Measurements from ENCODE around the gene EXOSC1. TPM values are rescaled to one million over a fixed set of nuclear protein-coding genes. Genes with fewer than 3 reads are reported as not detected.
A peak's percentile ranks its signal among the peaks of the same experiment; 100 is the strongest.
"Not testable (repeated sequence)": the region's sequence is repeated elsewhere in the genome, so short reads cannot be mapped to it uniquely, and the experiment has no call there.

Gene EXOSC1
- total RNA-seq, 4 donors from 2014 or later: 24.9 to 54.5 (median 28.0) TPM

GRCh38 chr10:97407211-97407951 lies 38.4 kb downstream of the EXOSC1 start:
- ATAC-seq: peak; percentile 87
- H3K4me3 ChIP-seq: no peak overlapping the region

GRCh38 chr10:97406483-97406882 lies 39.3 kb downstream of the EXOSC1 start:
- H3K4me1 ChIP-seq: peaks cover 0 to 14% (median 0%) of the 10 kb centered on the region in 3 donors
- not testable (repeated sequence) for H3K27me3 ChIP-seq, H3K4me3 ChIP-seq, ATAC-seq, H3K9me3 ChIP-seq, H3K36me3 ChIP-seq
- WGBS, 2 donors (ENCODE audit: low coverage in 1 of 2): 84% methylated on average over 2 to 5 of the region's 7 CpGs
- H3K27ac ChIP-seq: peak overlapping the region in 1 of 4 donors; percentile 15

More at GRCh38 chr10:97407211-97407951, 38.4 kb downstream of the EXOSC1 start:
- peaks cover 0 to 12% (median 0%) of the 10 kb centered on the region in 3 donors for H3K4me1 ChIP-seq
- TF ChIP-seq CTCF (IDR thresholded peaks at IDR 0.05) (peak; percentile 72 to 82 (median 76)), EP300 (IDR thresholded peaks at IDR 0.05) (no peak), POLR2AphosphoS5 (IDR thresholded peaks at IDR 0.05) (no peak), POLR2A (IDR thresholded peaks at IDR 0.05) (no peak)
- H3K27me3 ChIP-seq: no peaks in the 10 kb centered on the region
- 1 to 5% methylated on average over 7 to 8 of the region's 10 CpGs for WGBS, 2 donors (ENCODE audit: low coverage in 1 of 2)
- H3K27ac ChIP-seq: peak overlapping the region in 1 of 4 donors; percentile 15
- H3K36me3 ChIP-seq: no peaks in the 10 kb centered on the region
- no peaks in the 10 kb centered on the region for H3K9me3 ChIP-seq

GRCh38 chr10:97406064-97406463 lies 39.7 kb downstream of the EXOSC1 start:
- H3K27me3 ChIP-seq: no peaks in the 10 kb centered on the region
- H3K36me3 ChIP-seq: no peaks in the 10 kb centered on the region
- peaks cover 0 to 17% (median 0%) of the 10 kb centered on the region in 3 donors for H3K4me1 ChIP-seq
- no peak for ATAC-seq
- no peak overlapping the region for H3K27ac ChIP-seq
- H3K4me3 ChIP-seq: no peak overlapping the region
- no peaks in the 10 kb centered on the region for H3K9me3 ChIP-seq
- TF ChIP-seq CTCF (IDR thresholded peaks at IDR 0.05) (no peak), POLR2A (IDR thresholded peaks at IDR 0.05) (no peak), POLR2AphosphoS5 (IDR thresholded peaks at IDR 0.05) (no peak), EP300 (IDR thresholded peaks at IDR 0.05) (no peak)
- 75 to 84% methylated on average over 3 of the region's 3 CpGs for WGBS, 2 donors (ENCODE audit: low coverage in 1 of 2)

- H3K36me3 ChIP-seq: no peaks in the 10 kb centered on the region
- no peak for ATAC-seq
- TF ChIP-seq CTCF (IDR thresholded peaks at IDR 0.05): no peak
- TF ChIP-seq POLR2A (IDR thresholded peaks at IDR 0.05): no peak
- TF ChIP-seq EP300 (IDR thresholded peaks at IDR 0.05): no peak
- TF ChIP-seq POLR2AphosphoS5 (IDR thresholded peaks at IDR 0.05): no peak
- no peaks in the 10 kb centered on the region for H3K27me3 ChIP-seq
- H3K9me3 ChIP-seq: no peaks in the 10 kb centered on the region
- no peak overlapping the region for H3K27ac ChIP-seq
- H3K4me1 ChIP-seq: peaks cover 0 to 31% (median 8%) of the 10 kb centered on the region in 3 donors
- no peak overlapping the region for H3K4me3 ChIP-seq
These were observed 41.8 kb downstream of the EXOSC1 start for GRCh38 chr10:97404044-97404443.

GRCh38 chr10:97401455-97401919 lies 44.3 kb downstream of the EXOSC1 start:
- Histone ChIP-seq H3K4me1 (peaks cover 0 to 19% (median 8%) of the 10 kb centered on the region in 3 donors), H3K4me3 (peak overlapping the region; percentile 66 to 82), H3K9me3 (no peaks in the 10 kb centered on the region), H3K27ac (peak overlapping the region in 3 of 4 donors; percentile 82 to 88 (median 86)), H3K27me3 (no peaks in the 10 kb centered on the region), H3K36me3 (peaks cover 0 to 12% of the 10 kb centered on the region in 2 donors)
- no peak for ATAC-seq
- 88% methylated on average over 9 of the region's 13 CpGs; no CpG with 5 or more reads in 1 of the 2 donors for WGBS, 2 donors (ENCODE audit: low coverage in 1 of 2)
- no peak for TF ChIP-seq CTCF (IDR thresholded peaks at IDR 0.05)
- TF ChIP-seq EP300 (IDR thresholded peaks at IDR 0.05): no peak
- no peak for TF ChIP-seq POLR2A (IDR thresholded peaks at IDR 0.05)
- no peak for TF ChIP-seq POLR2AphosphoS5 (IDR thresholded peaks at IDR 0.05)

Data from gastroesophageal sphincter (tissue), 4 donors.